GM10248 (cell line): ENCODE data around the gene PYCR2.

Experiments
- CTCF ChIA-PET: fragments of 300-600 bp; sonication (Branson Sonifier 250); formaldehyde crosslinking; extraction: SDS; loops from one replicate; lab custom pipeline; 2021; ENCODE audit warnings: antibody characterized with exemption; lab: Yijun Ruan, JAX
- POLR2A ChIA-PET: fragments of 350-650 bp; sonication (Branson Sonifier 250); formaldehyde crosslinking; extraction: SDS; loops from one replicate; lab custom pipeline; 2020; ENCODE audit warnings: antibody characterized with exemption; lab: Yijun Ruan, JAX
- DNase-seq: peaks from one replicate; pipeline ENCODE4 v3.0.0; 2012; ENCODE audit errors: extremely low spot score
- CTCF ChIP-seq: IDR thresholded peaks from 2 replicates; pipeline ENCODE4 v1.5.1; 2012; ENCODE audit warnings: mild to moderate bottlenecking, low read depth; ENCODE audit errors: extremely low read depth, missing control alignments, control extremely low read depth

Gene PYCR2

DNA sequence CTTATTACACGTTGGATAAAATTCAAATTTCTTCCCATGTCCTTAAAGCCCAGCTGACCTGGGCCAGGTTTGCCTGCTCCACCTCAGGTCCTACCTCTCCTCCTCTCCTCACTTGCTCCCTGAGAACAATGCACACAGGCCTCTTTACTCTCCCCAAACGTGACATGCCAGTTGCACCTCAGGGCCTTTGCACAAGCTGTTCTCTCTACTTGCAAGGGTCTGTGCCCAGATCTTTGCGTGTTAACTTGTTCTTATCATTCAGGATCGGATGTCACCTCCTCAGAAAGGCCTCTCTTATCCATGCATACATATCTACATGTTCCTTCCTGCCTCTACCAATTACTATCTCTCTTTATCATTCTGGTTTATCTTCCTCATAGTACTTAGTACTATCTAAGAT lies 20.4 kb downstream of the PYCR2 start:
- DNase-seq, result no peak
- CTCF ChIA-PET, result interaction anchor here (1.6 to 3.6 kb wide), 2 partner anchors 126 to 428 kb away, joined by 3 to 26 read pairs; partner anchors contain the start of gene SRP9
- POLR2A ChIA-PET, result no interaction called here
- no peak for TF ChIP-seq CTCF

GRCh38 chr1:225899044-225899925 lies 24.8 kb downstream of the PYCR2 start:
- POLR2A ChIA-PET, result no interaction called here
- TF ChIP-seq CTCF, result no peak
- CTCF ChIA-PET, result interaction anchor here (0.8 to 6.2 kb wide), 3 partner anchors 13 to 425 kb away, joined by 4 to 25 read pairs (median 7); partner anchors contain the start of gene TMEM63A
- DNase-seq, result no peak

- TF ChIP-seq CTCF, result no peak
- no peak for DNase-seq
- ChIA-PET CTCF (interaction anchor here (1.3 to 6.2 kb wide), 7 partner anchors 11 to 423 kb away, joined by 3 to 25 read pairs (median 6); partner anchors contain the start of genes SRP9 and TMEM63A), POLR2A (interaction anchor here (1.2 kb wide), 1 partner anchor 26 kb away, joined by 6 read pairs; the partner anchor contains the start of gene PYCR2)
Measured at GRCh38 chr1:225897595-225898514, 26.2 kb downstream of the PYCR2 start.

DNA sequence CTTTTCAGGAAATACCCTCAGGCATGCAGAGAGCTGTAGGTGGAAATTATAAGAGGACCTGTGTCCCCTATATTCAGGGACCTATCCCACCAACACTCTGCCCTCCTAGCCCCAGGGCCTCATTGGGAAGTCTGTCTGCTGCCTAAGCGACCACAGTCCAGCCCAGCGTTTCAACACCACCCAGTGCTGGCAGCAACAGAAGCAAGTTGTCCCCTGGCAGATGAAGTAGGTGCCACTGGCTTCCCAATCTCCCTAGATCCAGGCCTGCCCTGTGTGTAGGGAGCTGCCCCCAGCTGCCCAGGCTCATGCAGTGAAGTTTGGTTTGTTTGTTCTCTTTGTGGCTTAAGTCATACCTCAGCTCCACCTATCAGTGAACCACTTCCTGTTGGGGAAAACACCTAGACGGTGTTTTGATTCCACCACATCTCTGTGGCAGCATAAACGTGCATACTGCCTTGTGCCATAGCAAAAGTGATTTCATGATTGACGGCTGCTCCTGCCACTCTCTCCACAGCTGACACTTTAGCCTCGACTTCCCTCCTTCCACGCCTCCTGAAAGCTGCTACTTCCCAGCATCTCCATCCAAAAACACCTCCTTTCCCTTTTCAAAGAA lies 27.0 kb downstream of the PYCR2 start:
- DNase-seq, result peak; percentile 93
- CTCF ChIA-PET, result interaction anchor here (1.3 to 6.2 kb wide), 7 partner anchors 11 to 422 kb away, joined by 3 to 25 read pairs (median 6); partner anchors contain the start of genes SRP9 and TMEM63A
- no peak for TF ChIP-seq CTCF
- POLR2A ChIA-PET, result interaction anchor here (1.2 kb wide), 1 partner anchor 27 kb away, joined by 6 read pairs; the partner anchor contains the start of gene PYCR2

DNA sequence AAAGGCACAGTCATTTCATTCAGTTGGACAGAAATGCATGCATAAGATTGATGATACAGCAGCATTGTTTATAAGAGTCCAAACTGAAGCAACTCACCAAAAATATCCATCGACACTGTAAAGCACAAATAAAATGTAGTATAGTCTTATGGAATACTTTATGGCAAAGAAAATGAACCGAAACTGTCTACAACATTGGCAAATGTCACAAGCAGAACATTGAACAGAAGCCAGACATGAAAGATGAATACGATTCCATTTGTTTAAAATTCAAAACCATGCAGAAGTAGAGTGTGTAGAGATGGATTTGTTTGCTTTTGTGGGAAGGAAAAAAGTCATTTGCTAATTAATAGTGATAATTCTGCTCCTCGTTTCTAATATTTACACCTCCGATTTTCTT lies 27.6 kb downstream of the PYCR2 start:
- POLR2A ChIA-PET, result no interaction called here
- TF ChIP-seq CTCF, result no peak
- CTCF ChIA-PET, result interaction anchor here (1.7 to 6.2 kb wide), 4 partner anchors 13 to 421 kb away, joined by 6 to 25 read pairs (median 8); partner anchors contain the start of genes SRP9 and TMEM63A
- DNase-seq, result no peak

GRCh38 chr1:225892307-225892706 lies 31.7 kb downstream of the PYCR2 start:
- ChIA-PET CTCF (interaction anchor here (1.5 kb wide), 1 partner anchor 10 kb away, joined by 6 read pairs; the partner anchor contains the start of gene TMEM63A), POLR2A (no interaction called here)
- TF ChIP-seq CTCF, result no peak
- no peak for DNase-seq
